C4-2B (cell line): ENCODE results near the gene ZNF408.

Source experiments
- ZFX ChIP-seq: fragments of 450-650 bp; IDR thresholded peaks from 2 replicates; pipeline ENCODE4 v1.6.1; 2017
- TF ChIP-seq, protein P1 (sequence below): fragments of 450-650 bp; conservative IDR thresholded peaks from 2 replicates; pipeline ENCODE4 v1.5.1; 2017; ENCODE audit warnings: mild to moderate bottlenecking

GRCh38 chr11:46736146-46736545 is 35.3 kb downstream of the ZNF408 start:
- TF ChIP-seq, protein P1, sequence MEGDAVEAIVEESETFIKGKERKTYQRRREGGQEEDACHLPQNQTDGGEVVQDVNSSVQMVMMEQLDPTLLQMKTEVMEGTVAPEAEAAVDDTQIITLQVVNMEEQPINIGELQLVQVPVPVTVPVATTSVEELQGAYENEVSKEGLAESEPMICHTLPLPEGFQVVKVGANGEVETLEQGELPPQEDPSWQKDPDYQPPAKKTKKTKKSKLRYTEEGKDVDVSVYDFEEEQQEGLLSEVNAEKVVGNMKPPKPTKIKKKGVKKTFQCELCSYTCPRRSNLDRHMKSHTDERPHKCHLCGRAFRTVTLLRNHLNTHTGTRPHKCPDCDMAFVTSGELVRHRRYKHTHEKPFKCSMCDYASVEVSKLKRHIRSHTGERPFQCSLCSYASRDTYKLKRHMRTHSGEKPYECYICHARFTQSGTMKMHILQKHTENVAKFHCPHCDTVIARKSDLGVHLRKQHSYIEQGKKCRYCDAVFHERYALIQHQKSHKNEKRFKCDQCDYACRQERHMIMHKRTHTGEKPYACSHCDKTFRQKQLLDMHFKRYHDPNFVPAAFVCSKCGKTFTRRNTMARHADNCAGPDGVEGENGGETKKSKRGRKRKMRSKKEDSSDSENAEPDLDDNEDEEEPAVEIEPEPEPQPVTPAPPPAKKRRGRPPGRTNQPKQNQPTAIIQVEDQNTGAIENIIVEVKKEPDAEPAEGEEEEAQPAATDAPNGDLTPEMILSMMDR, result no peak
- no peak for TF ChIP-seq ZFX
